LHCN-M2 (cell line): ENCODE results near the gene LAMA5. TPM values are rescaled to one million over a fixed set of nuclear protein-coding genes. Genes with fewer than 3 reads are reported as not detected.
A peak's percentile ranks its signal among the peaks of the same experiment; 100 is the strongest.

Experiments used
- DNase-seq: peaks from one replicate; pipeline ENCODE4 v3.0.0-alpha.2; 2012; ENCODE audit warnings: low read depth
- total RNA-seq: library from RNA; depleted of rRNA; stranded (reverse); fragments of >200 nt; gene quantifications from 2 replicates; pipeline ENCODE4 v1.2.3, GENCODE V29; 2014

The LAMA5 gene
- total RNA-seq, 1 experiment from 2014 or later = 29.2 TPM

- no peak for DNase-seq
These were observed 52.3 kb downstream of the LAMA5 start for GRCh38 chr20:62314711-62315302.

- no peak for DNase-seq
These were observed 52.8 kb downstream of the LAMA5 start for GRCh38 chr20:62314339-62314638.

- no peak for DNase-seq
These were observed 53.4 kb downstream of the LAMA5 start for GRCh38 chr20:62313460-62314338.

GRCh38 chr20:62313021-62313420 lies 54.1 kb downstream of the LAMA5 start:
- DNase-seq = no peak

GRCh38 chr20:62312662-62312977 lies 54.5 kb downstream of the LAMA5 start:
- no peak for DNase-seq

- DNase-seq = no peak
These were observed 55.1 kb downstream of the LAMA5 start for GRCh38 chr20:62311832-62312661.

- DNase-seq = no peak
These were observed 56.0 kb downstream of the LAMA5 start for GRCh38 chr20:62311150-62311549.

GRCh38 chr20:62310757-62311121 lies 56.4 kb downstream of the LAMA5 start:
- no peak for DNase-seq

GRCh38 chr20:62309947-62310756 lies 57.0 kb downstream of the LAMA5 start:
- no peak for DNase-seq

GRCh38 chr20:62309198-62309944 lies 57.7 kb downstream of the LAMA5 start:
- no peak for DNase-seq

GRCh38 chr20:62308102-62308822 lies 58.9 kb downstream of the LAMA5 start:
- DNase-seq = no peak

GRCh38 chr20:62307226-62308101 lies 59.6 kb downstream of the LAMA5 start:
- DNase-seq = peak; percentile 9

- DNase-seq = no peak
These were observed 60.5 kb downstream of the LAMA5 start for GRCh38 chr20:62306414-62307187.

GRCh38 chr20:62305765-62306413 lies 61.2 kb downstream of the LAMA5 start:
- no peak for DNase-seq

- no peak for DNase-seq
These were observed 61.9 kb downstream of the LAMA5 start for GRCh38 chr20:62305149-62305764.

- DNase-seq = no peak
These were observed 62.6 kb downstream of the LAMA5 start for GRCh38 chr20:62304331-62305148.
